H7 (cell line): ENCODE data around the gene GPR26. TPM values are rescaled to one million over a fixed set of nuclear protein-coding genes. Genes with fewer than 3 reads are reported as not detected.

ENCODE experiments used
- DNase-seq: peaks from one replicate; pipeline ENCODE4 v3.0.0; 2012
- H3K27me3 ChIP-seq: 2 replicates; pipeline ENCODE4 v1.6.0; 2011; ENCODE audit warnings: mild to moderate bottlenecking, low read length; ENCODE audit not compliant: control insufficient read depth, insufficient read depth
- H3K36me3 ChIP-seq: replicated peaks from 2 replicates; pipeline ENCODE4 v1.5.1; 2011; ENCODE audit warnings: low read length; ENCODE audit not compliant: control insufficient read depth, insufficient read depth
- H3K4me3 ChIP-seq: 2 replicates; pipeline ENCODE4 v1.5.1; 2011; ENCODE audit warnings: low read depth, mild to moderate bottlenecking, control low read depth, low read length, moderate library complexity; ENCODE audit not compliant: insufficient read depth
- total RNA-seq: library from RNA; depleted of rRNA; stranded (reverse); fragments of >200 nt; shearing (Covaris generic); gene quantifications from 2 replicates; pipeline ENCODE4 v1.2.3, GENCODE V29; 2014; rRNA removed

GPR26 gene
- total RNA-seq, 1 experiment from 2014 or later = 0.03 TPM

DNA sequence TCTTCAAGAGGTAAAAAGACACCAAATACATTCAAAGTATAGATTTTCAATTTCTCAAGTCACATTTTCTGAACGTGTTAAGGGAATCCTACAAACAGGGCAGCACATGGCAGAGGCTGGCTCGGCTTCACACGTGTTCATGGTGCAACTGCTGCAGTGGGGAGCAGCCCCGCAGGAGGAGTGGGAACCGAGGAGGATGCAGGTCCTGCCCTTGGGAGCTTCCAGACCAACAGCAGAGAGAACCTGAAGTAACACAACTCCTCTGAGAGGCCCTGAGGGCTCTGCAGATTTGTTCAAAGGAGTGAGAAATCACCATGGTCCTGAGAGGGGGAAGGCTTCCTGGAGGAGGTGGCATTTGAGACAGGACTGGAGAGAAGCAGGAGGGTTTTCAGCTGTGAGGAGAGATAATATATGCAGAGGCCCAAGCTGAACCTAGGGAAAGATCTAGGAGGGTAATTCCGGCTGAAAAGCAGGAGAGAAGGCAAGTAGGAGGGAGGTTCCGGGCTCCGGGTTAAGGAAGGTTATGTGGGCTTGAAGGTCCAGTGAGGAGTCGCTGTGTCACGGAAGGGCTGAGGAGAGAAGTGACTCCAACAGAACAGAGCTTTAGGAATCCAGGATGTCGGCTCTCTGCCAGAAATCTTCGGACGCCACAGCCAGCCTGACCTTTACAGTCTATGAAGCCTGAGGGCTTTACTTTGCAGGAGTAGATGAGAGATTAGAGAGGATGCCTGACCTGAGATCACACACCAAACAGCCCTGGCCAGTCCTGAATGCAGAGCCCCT is 77.5 kb downstream of the GPR26 start:
- Histone ChIP-seq H3K4me3 (no peak overlapping the region), H3K36me3 (no peaks in the 10 kb centered on the region), H3K27me3 (no peaks in the 10 kb centered on the region; the same call in 1 of the 2 replicates)
- no peak for DNase-seq

DNA sequence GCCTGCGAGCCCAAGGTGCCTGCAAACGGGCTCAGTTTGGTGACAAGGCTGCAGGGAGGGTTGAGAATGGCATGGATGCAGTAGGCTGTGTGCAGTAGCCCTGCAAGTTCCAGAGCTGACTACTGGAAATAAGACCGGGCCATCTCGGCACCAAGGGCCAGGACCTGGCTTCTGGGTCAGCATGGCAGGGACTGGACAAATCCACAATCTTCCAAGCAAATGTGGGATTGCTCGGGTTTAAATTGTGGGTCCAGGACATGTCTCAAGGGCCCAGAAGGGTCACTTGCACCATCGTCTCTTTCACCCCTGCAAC is 78.0 kb downstream of the GPR26 start:
- H3K27me3 ChIP-seq = no peaks in the 10 kb centered on the region; the same call in 1 of the 2 replicates
- H3K36me3 ChIP-seq = no peaks in the 10 kb centered on the region
- DNase-seq = no peak
- no peak overlapping the region for H3K4me3 ChIP-seq

Other genes starting within 250 kb of the GPR26 start
- 2.9 and 3.1 TPM in 2 replicates for gene CPXM2, start 225.5 kb downstream of the GPR26 start, total RNA-seq